ENCODE measurements around the gene ASCL1. TPM values are rescaled to one million over a fixed set of nuclear protein-coding genes. Genes with fewer than 3 reads are reported as not detected.

The ASCL1 gene
- total and polyA plus RNA-seq, 8 donors: 0.10 to 0.92 (median 0.41) TPM; not detected in 2

- Histone ChIP-seq H3K27me3 (peaks cover 0 to 20% (median 4%) of the 10 kb centered on the region in 3 donors), H3K36me3 (no peaks in the 10 kb centered on the region), H3K4me1 (no peaks in the 10 kb centered on the region), H3K4me3 (no peak overlapping the region), H3K9me3 (peaks cover 0 to 10% (median 4%) of the 10 kb centered on the region in 4 donors), H3K27ac (no peak overlapping the region)
- intact Hi-C loops (cut with DNase I; ENCODE audit: low total_unique reads): no loop called here
- no peak for TF ChIP-seq POLR2A (IDR thresholded peaks at IDR 0.05)
- TF ChIP-seq CTCF (IDR thresholded peaks at IDR 0.05): no peak
- no peak for TF ChIP-seq POLR2AphosphoS5 (IDR thresholded peaks at IDR 0.05)
- TF ChIP-seq EP300 (IDR thresholded peaks at IDR 0.05): no peak
- 76 to 95% (median 88%) methylated on average over 2 of the region's 2 CpGs for WGBS, 5 donors
- DNase-seq: no peak
Observed at GRCh38 chr12:102939670-102940222, 17.7 kb upstream of the ASCL1 start.

- Histone ChIP-seq H3K4me1 (peaks cover 8 to 15% (median 10%) of the 10 kb centered on the region in 4 donors), H3K4me3 (no peak overlapping the region), H3K9me3 (peaks cover 0 to 2% (median 0%) of the 10 kb centered on the region in 4 donors), H3K27ac (no peak overlapping the region), H3K36me3 (no peaks in the 10 kb centered on the region), H3K27me3 (peaks cover under 1 to 54% (median 19%) of the 10 kb centered on the region in 3 donors)
- intact Hi-C loops (cut with DNase I; ENCODE audit: low total_unique reads): no loop called here
- WGBS, 5 donors: 39 to 65% (median 59%) methylated on average over 2 of the region's 2 CpGs
- no peak for DNase-seq
- TF ChIP-seq EP300 (IDR thresholded peaks at IDR 0.05): no peak
- TF ChIP-seq CTCF (IDR thresholded peaks at IDR 0.05): no peak
- no peak for TF ChIP-seq POLR2AphosphoS5 (IDR thresholded peaks at IDR 0.05)
- TF ChIP-seq POLR2A (IDR thresholded peaks at IDR 0.05): no peak
Observed at GRCh38 chr12:102946042-102946441, 11.4 kb upstream of the ASCL1 start.

DNA sequence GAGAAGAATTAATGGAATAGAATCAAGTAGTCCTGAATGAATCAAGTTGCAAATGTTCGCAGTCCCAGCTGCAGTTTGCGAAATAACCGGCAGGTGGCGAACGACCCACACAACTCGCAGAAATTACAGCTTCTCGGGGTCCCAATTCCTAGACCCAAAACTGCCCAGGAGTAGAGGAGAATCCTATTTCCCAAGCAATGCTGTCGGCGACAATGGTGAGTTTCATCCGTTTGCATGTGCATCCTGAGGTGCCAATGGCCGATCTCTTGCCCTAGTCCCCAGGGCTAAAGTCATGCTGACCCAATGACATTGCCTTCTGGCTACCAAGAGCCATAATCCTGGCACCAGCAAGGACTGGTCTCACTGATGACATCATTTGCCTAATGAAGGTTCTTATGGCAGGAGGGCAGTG, 8.5 kb upstream of the ASCL1 start:
- peak; percentile 63 to 77 for DNase-seq
- intact Hi-C loops (cut with DNase I; ENCODE audit: low total_unique reads): no loop called here
- TF ChIP-seq EP300 (IDR thresholded peaks at IDR 0.05) (no peak), POLR2A (IDR thresholded peaks at IDR 0.05) (no peak), CTCF (IDR thresholded peaks at IDR 0.05) (peak in 6 of 7 experiments; percentile 28 to 92 (median 86)), POLR2AphosphoS5 (IDR thresholded peaks at IDR 0.05) (no peak)
- WGBS, 5 donors: 6 to 12% (median 7%) methylated on average over 11 of the region's 11 CpGs
- H3K4me3 ChIP-seq: no peak overlapping the region
- H3K4me1 ChIP-seq: peaks cover 8 to 17% (median 10%) of the 10 kb centered on the region in 4 donors
- no peak overlapping the region for H3K27ac ChIP-seq
- H3K27me3 ChIP-seq: peaks cover 7 to 83% (median 25%) of the 10 kb centered on the region in 3 donors
- no peaks in the 10 kb centered on the region for H3K36me3 ChIP-seq
- H3K9me3 ChIP-seq: no peaks in the 10 kb centered on the region

DNA sequence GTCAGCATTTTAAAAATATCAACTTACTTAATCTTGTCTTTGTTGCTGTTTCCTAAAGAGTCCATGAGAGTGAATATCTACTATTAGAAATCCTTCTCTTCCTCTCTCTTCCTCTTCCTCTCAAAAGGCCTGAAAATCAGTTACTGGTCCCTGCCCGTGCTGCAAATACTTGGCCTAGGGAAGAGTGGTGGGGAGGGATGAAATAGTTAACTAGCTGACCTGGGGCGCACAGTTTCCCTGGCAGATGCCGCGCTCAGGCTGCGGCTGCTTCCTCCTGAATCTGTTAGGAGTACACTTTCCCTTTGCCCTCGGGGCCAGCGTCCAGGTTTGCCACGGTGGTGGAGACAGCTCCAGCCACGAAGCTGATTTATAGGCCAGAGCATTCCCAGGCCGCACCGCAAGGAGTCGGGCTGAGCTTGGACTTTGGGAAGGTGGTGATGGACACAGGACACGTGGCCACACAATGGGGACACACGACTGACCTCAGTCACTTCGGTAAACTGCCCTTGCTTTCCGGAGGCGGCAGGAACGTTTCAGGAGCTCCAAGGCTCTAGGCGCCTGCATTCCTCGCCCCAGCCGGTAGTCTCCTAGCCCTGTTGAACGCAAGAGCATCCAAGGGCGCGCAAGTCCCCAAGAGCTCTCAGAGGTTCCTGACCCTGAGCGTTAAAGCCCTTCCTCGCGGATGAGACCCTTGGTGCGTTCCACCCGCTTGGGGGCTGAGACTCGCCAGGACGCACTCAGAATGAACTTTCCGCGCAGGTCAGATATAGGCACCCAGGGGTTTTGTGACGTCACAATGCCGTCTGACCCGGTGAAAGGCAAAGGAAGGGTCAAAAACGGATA, 7.1 kb upstream of the ASCL1 start:
- H3K4me1 ChIP-seq: peaks cover 8 to 17% (median 10%) of the 10 kb centered on the region in 4 donors
- WGBS, 5 donors: 5 to 9% (median 8%) methylated on average over 37 of the region's 37 CpGs
- H3K27ac ChIP-seq: no peak overlapping the region
- intact Hi-C loops (cut with DNase I; ENCODE audit: low total_unique reads): loop anchor here (5.0 to 10.0 kb wide), 2 partner anchors 554 to 597 kb away; no protein-coding TSS in a partner anchor
- no peak for TF ChIP-seq POLR2A (IDR thresholded peaks at IDR 0.05)
- peak in 2 of 7 experiments; percentile 19 to 20 for TF ChIP-seq CTCF (IDR thresholded peaks at IDR 0.05)
- H3K36me3 ChIP-seq: no peaks in the 10 kb centered on the region
- no peak overlapping the region for H3K4me3 ChIP-seq
- peak; percentile 45 to 71 for DNase-seq
- H3K27me3 ChIP-seq: peaks cover 7 to 93% (median 38%) of the 10 kb centered on the region in 3 donors
- no peaks in the 10 kb centered on the region for H3K9me3 ChIP-seq

All from stomach (tissue), 9 donors.